Activated B cell treated with CpG ODN at 0.5 μM for 24 hours (primary cell): ENCODE data around the gene TMCO4. TPM values are rescaled to one million over a fixed set of nuclear protein-coding genes. Genes with fewer than 3 reads are reported as not detected.

Source experiments
- ATAC-seq: fragments of 200-7000 bp; cut with Tn5 transposase; one replicate; pipeline ENCODE4 v1.10.0; 2021; ENCODE audit warnings: low read depth, mild to moderate bottlenecking, moderate library complexity
- CTCF ChIA-PET: fragments of 350-600 bp; sonication (Branson Sonifier 250); formaldehyde crosslinking; loops from one replicate; lab custom pipeline; 2021; ENCODE audit warnings: antibody characterized with exemption; lab: Charles Lee
- POLR2A ChIA-PET: fragments of 350-600 bp; sonication (Branson Sonifier 250); formaldehyde crosslinking; loops from one replicate; lab custom pipeline; 2021; ENCODE audit warnings: antibody characterized with exemption; lab: Charles Lee
- DNase-seq: peaks from one replicate; pipeline ENCODE4 v3.0.0; 2022
- H3K27ac Mint-ChIP-seq: one replicate; pipeline ENCODE4 v1.8.0; 2020; ENCODE audit warnings: mixed read lengths
- H3K27me3 Mint-ChIP-seq: one replicate; pipeline ENCODE4 v1.8.0; 2021; ENCODE audit warnings: mixed read lengths
- H3K36me3 Mint-ChIP-seq: one replicate; pipeline ENCODE4 v1.8.0; 2021; ENCODE audit warnings: low read depth, mixed read lengths
- H3K4me1 Mint-ChIP-seq: one replicate; pipeline ENCODE4 v1.8.0; 2021; ENCODE audit warnings: mixed read lengths
- H3K4me3 Mint-ChIP-seq: one replicate; pipeline ENCODE4 v1.8.0; 2020; ENCODE audit warnings: mild to moderate bottlenecking, mixed read lengths
- H3K9me3 Mint-ChIP-seq: one replicate; pipeline ENCODE4 v1.8.0; 2020; ENCODE audit warnings: mixed read lengths
- intact Hi-C: fragments of 100-400 bp; cut with micrococcal nuclease; formaldehyde crosslinking; loops from one replicate; pipeline ENCODE4 v1.15.1; 2024
- total RNA-seq: library from RNA; stranded (reverse); gene quantifications from 2 replicates; pipeline ENCODE4 v1.2.3, GENCODE V29; 2022
- TF ChIP-seq, protein P1 (sequence below): fragments of 200-600 bp; IDR thresholded peaks from one replicate; pipeline ENCODE4 v1.8.0; 2022; ENCODE audit warnings: antibody characterized with exemption, mild to moderate bottlenecking

The TMCO4 gene
- total RNA-seq, 1 donor from 2014 or later, result 22.3 TPM

DNA sequence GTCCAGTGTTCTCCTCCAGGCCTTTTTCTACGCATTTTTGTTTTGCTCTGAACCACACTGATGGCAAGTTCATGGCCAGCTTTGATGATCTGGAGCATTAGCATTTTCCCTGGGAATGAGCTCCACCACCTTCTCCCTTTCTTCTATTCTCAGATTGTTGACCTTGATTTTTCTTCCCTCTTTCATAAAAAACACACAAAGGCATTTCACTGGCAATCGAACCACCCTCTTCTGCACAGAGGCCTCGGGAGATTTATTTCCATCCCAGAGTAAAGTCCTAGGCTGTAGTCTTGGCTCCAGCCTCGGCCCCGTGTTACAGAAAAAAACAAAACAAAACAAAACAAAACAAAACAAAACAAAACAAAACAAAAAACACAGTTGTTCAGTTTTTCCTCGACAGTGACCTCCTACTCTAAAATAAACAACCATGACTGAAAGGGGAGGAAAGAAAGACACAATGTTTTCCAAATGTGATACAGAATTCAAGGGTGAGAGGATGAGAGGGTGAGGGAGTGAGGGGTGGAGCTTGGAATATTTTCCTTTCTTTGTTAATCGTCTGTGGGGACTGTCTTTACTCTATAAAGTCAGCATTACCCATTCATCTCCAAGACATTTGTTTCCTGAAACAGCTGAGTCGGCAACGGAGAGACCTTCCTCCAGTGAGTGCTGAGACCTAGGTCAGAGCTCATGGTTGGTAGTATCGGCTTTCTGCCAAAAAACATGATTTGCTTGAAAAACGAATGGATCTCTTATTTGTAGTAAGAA lies 45.2 kb upstream of the TMCO4 start:
- H3K36me3 Mint-ChIP-seq, result no peaks in the 10 kb centered on the region
- peaks cover 25% of the 10 kb centered on the region for H3K27me3 Mint-ChIP-seq
- POLR2A ChIA-PET, result no interaction called here
- DNase-seq, result no peak
- no peaks in the 10 kb centered on the region for H3K9me3 Mint-ChIP-seq
- no peak for ATAC-seq
- intact Hi-C loops, result no loop called here
- CTCF ChIA-PET, result no interaction called here
- no peaks in the 10 kb centered on the region for H3K4me1 Mint-ChIP-seq
- no peak overlapping the region for H3K4me3 Mint-ChIP-seq
- no peak overlapping the region for H3K27ac Mint-ChIP-seq
- TF ChIP-seq, protein P1, sequence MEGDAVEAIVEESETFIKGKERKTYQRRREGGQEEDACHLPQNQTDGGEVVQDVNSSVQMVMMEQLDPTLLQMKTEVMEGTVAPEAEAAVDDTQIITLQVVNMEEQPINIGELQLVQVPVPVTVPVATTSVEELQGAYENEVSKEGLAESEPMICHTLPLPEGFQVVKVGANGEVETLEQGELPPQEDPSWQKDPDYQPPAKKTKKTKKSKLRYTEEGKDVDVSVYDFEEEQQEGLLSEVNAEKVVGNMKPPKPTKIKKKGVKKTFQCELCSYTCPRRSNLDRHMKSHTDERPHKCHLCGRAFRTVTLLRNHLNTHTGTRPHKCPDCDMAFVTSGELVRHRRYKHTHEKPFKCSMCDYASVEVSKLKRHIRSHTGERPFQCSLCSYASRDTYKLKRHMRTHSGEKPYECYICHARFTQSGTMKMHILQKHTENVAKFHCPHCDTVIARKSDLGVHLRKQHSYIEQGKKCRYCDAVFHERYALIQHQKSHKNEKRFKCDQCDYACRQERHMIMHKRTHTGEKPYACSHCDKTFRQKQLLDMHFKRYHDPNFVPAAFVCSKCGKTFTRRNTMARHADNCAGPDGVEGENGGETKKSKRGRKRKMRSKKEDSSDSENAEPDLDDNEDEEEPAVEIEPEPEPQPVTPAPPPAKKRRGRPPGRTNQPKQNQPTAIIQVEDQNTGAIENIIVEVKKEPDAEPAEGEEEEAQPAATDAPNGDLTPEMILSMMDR, result no peak

GRCh38 chr1:19840228-19840627 lies 40.5 kb upstream of the TMCO4 start:
- Mint-ChIP-seq H3K4me3 (no peak overlapping the region), H3K36me3 (no peaks in the 10 kb centered on the region), H3K4me1 (no peaks in the 10 kb centered on the region), H3K9me3 (no peaks in the 10 kb centered on the region), H3K27me3 (peaks cover 21% of the 10 kb centered on the region), H3K27ac (no peak overlapping the region)
- POLR2A ChIA-PET, result no interaction called here
- no peak for ATAC-seq
- no peak for DNase-seq
- CTCF ChIA-PET, result no interaction called here
- intact Hi-C loops, result no loop called here
- TF ChIP-seq, protein P1, result no peak

DNA sequence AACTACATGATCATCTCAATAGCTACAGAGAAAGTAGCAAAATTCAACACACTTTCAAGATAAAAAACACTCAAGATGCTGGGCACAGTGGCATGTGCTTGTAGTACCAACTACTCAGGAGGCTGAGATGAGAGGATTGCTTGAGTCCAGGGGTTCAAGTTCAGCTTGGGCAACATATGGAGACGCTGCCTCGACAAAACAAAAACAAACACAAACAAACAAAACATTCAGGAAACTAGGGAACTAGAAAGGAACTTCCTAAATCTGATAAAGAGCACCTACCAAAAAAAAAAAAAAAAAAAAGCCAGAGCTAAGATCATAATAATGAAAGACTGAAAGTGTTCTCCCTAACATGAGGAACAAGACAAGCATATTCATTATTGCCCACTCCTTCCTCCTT lies 38.1 kb upstream of the TMCO4 start:
- no peaks in the 10 kb centered on the region for H3K9me3 Mint-ChIP-seq
- intact Hi-C loops, result no loop called here
- DNase-seq (no peak), ATAC-seq (no peak)
- H3K27ac Mint-ChIP-seq, result no peak overlapping the region
- ChIA-PET CTCF (interaction anchor here (0.7 kb wide), 1 partner anchor 39 kb away, joined by 3 read pairs; no protein-coding TSS in a partner anchor), POLR2A (no interaction called here)
- TF ChIP-seq, protein P1, result no peak
- no peaks in the 10 kb centered on the region for H3K4me1 Mint-ChIP-seq
- H3K4me3 Mint-ChIP-seq, result no peak overlapping the region
- no peaks in the 10 kb centered on the region for H3K36me3 Mint-ChIP-seq
- H3K27me3 Mint-ChIP-seq, result peaks cover 20% of the 10 kb centered on the region

DNA sequence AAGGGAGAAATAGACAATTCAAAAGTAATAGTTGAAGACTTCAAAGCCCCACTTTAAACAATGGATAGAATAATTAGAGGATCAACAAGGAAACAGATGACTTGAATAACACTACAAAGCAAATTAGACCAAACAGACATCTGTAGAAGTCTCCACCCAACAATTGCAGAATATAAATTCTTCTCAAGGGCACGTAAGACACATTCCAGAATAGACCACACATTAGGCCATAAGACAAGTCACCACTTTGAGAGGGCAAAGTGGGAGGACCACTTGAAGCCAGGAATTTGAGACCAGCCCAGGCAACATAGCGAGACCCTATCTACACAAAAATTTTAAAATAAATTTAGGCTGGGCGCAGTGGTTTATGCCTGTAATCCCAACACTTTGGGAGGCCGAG lies 35.9 kb upstream of the TMCO4 start:
- POLR2A ChIA-PET, result no interaction called here
- ATAC-seq (no peak), DNase-seq (no peak)
- no peak overlapping the region for H3K27ac Mint-ChIP-seq
- no peaks in the 10 kb centered on the region for H3K9me3 Mint-ChIP-seq
- H3K27me3 Mint-ChIP-seq, result peaks cover 30% of the 10 kb centered on the region
- CTCF ChIA-PET, result no interaction called here
- H3K4me3 Mint-ChIP-seq, result no peak overlapping the region
- intact Hi-C loops, result no loop called here
- H3K4me1 Mint-ChIP-seq, result no peaks in the 10 kb centered on the region
- H3K36me3 Mint-ChIP-seq, result no peaks in the 10 kb centered on the region
- TF ChIP-seq, protein P1, result no peak

- DNase-seq (no peak), ATAC-seq (no peak)
- intact Hi-C loops, result no loop called here
- ChIA-PET CTCF (no interaction called here), POLR2A (no interaction called here)
- no peaks in the 10 kb centered on the region for H3K36me3 Mint-ChIP-seq
- H3K27ac Mint-ChIP-seq, result no peak overlapping the region
- no peaks in the 10 kb centered on the region for H3K4me1 Mint-ChIP-seq
- peaks cover 35% of the 10 kb centered on the region for H3K27me3 Mint-ChIP-seq
- TF ChIP-seq, protein P1, result no peak
- H3K4me3 Mint-ChIP-seq, result no peak overlapping the region
- no peaks in the 10 kb centered on the region for H3K9me3 Mint-ChIP-seq
Measured at GRCh38 chr1:19831441-19831840, 31.7 kb upstream of the TMCO4 start.
